ENCODE results near the gene FZD4. TPM values are rescaled to one million over a fixed set of nuclear protein-coding genes. Genes with fewer than 3 reads are reported as not detected.

Gene FZD4
- total RNA-seq, 1 donor from 2014 or later, result 26.5 TPM

DNA sequence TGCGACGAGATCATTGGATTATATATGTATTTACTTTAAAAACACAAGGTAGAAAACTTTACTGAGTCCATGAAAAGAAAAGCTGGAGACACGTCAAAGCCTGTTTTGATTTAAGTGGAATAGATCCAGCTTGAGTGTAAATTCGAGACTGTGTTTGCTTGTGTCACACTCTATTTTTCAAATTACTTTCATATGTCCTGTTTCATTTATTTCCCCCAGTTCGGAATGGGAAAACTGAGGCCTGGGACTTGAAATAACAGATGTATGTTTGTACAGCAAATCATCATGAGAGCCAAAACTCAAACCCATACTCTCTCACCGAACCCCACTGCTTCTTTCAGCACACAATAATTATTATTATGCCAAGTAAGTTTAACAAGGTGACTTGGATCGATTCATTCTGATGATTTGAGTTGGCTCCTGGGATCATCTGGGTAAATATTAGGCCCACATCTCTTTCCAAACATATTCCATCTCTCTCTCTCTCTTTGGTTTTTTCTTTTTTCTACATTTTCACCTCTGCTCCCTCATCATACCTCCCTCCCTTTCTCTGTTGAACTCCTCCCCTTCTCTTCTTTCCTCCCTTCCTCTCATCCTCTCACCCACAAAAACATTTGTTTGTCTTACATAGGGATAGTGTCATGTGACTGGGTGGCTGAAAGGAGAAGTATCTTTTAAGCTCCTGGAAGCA is 21.2 kb downstream of the FZD4 start:
- Histone ChIP-seq H3K4me3 (no peak overlapping the region), H3K4me1 (peaks cover 54% of the 10 kb centered on the region), H3K9me3 (replicated peaks) (no peaks in the 10 kb centered on the region), H3K27ac (replicated peaks) (no peak overlapping the region), H3K27me3 (ENCODE audit: low read depth) (no peaks in the 10 kb centered on the region), H3K36me3 (no peaks in the 10 kb centered on the region)
- intact Hi-C loops (cut with micrococcal nuclease), result no loop called here
- DNase-seq, result no peak
- TF ChIP-seq, protein P1, sequence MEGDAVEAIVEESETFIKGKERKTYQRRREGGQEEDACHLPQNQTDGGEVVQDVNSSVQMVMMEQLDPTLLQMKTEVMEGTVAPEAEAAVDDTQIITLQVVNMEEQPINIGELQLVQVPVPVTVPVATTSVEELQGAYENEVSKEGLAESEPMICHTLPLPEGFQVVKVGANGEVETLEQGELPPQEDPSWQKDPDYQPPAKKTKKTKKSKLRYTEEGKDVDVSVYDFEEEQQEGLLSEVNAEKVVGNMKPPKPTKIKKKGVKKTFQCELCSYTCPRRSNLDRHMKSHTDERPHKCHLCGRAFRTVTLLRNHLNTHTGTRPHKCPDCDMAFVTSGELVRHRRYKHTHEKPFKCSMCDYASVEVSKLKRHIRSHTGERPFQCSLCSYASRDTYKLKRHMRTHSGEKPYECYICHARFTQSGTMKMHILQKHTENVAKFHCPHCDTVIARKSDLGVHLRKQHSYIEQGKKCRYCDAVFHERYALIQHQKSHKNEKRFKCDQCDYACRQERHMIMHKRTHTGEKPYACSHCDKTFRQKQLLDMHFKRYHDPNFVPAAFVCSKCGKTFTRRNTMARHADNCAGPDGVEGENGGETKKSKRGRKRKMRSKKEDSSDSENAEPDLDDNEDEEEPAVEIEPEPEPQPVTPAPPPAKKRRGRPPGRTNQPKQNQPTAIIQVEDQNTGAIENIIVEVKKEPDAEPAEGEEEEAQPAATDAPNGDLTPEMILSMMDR (IDR thresholded peaks at IDR 0.05; ENCODE audit: borderline replicate concordance), result no peak

DNA sequence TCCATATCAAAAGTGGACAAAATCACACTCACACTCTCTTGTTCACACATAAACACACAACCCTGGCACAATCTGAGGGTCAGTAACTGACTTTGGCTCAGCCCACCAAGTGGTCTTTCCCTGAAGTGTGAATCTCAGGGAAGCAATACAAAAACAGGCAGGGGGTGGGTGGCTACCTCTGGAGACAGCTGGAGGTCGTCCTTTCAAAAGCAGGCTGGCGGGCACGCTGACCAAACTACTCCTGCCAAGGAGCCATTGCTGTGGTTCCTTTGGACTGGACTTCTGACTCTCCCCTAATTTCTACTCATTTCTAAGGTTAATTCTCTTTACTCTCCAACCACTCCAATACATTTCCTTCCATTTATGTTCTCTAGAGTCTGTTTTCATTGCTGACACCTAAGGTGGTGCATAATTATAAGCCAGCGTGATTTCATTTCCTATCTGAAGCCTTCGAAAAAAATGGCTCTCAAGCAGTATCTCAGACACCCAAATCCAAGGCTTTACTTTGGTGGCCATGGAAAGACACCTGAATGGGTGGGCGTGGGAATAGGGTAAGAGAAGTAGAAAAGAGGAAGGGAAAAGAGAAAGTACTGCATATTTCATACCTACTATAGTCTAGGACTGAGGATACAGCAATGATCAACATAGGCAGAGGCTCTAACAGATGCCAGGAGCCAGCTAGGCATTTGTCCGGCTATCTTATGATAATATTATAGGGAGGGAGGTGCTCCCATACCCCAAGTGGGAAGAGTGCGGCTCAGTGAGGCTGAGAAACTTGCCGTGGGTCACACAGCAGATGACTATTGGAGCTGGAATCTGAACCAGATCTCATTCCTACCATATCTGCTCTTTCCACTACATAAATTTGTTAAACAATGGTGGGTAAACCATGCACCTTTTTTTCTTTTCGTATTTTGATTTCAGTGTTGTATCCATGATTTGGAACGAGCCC is 22.0 kb downstream of the FZD4 start:
- no peaks in the 10 kb centered on the region for H3K27me3 ChIP-seq (ENCODE audit: low read depth)
- H3K4me1 ChIP-seq, result peaks cover 46% of the 10 kb centered on the region
- no peak for DNase-seq
- H3K4me3 ChIP-seq, result no peak overlapping the region
- H3K36me3 ChIP-seq, result no peaks in the 10 kb centered on the region
- H3K27ac ChIP-seq (replicated peaks), result peak overlapping the region; percentile 30
- TF ChIP-seq, protein P1 (IDR thresholded peaks at IDR 0.05; ENCODE audit: borderline replicate concordance), result no peak
- intact Hi-C loops (cut with micrococcal nuclease), result no loop called here
- no peaks in the 10 kb centered on the region for H3K9me3 ChIP-seq (replicated peaks)

DNA sequence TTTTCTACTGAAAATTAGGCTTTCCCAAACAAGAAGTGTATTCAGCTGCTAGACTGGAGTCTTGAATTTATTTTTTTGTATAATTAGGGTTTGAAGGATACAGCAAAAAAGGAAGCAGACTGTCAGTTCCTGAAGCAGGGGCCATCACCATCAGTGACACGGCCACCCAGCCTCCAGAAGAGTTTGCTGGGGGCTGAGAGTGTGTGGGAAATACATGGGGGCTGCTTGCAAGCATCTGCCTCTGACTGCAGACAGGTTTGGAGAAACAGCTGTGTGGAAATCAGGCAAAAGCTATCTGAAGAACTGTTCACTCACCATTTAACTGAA is 23.0 kb downstream of the FZD4 start:
- H3K4me3 ChIP-seq, result no peak overlapping the region
- intact Hi-C loops (cut with micrococcal nuclease), result no loop called here
- H3K4me1 ChIP-seq, result peaks cover 36% of the 10 kb centered on the region
- no peaks in the 10 kb centered on the region for H3K9me3 ChIP-seq (replicated peaks)
- no peaks in the 10 kb centered on the region for H3K36me3 ChIP-seq
- TF ChIP-seq, protein P1 (IDR thresholded peaks at IDR 0.05; ENCODE audit: borderline replicate concordance), result no peak
- DNase-seq, result no peak
- peak overlapping the region; percentile 30 for H3K27ac ChIP-seq (replicated peaks)
- H3K27me3 ChIP-seq (ENCODE audit: low read depth), result no peaks in the 10 kb centered on the region

DNA sequence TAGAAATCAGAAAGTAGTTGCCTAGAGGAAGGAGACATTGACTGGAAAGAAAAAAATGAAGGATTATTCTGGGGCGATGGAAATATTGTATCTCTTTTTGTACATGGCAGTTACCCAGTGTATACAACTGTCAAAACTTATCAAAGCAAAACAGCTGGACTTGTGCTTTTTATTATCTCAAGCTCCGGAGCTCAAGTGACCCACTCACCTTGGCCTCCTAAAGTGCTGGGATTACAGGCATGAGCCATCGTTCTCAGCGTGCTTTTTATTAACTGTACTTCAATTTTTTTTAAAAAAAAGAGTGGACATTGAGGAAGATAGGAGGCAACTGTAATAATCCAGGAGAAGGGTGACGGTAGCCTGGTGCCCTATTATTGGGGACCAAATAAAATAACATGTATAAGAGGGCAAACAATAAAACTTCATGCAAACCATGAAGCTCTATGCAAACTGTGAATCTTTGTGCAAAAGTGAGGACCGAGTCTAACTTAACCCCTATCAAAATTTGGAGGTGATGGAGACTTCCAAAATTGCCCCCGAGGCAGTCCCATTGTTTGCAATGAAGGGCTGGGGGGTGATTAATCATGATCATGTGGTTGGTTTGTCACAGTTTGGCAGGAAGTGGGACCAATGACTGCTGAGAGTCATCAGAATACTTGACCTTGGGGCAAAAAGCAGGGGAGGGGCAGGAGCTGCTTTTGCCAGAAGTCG is 23.5 kb downstream of the FZD4 start:
- Histone ChIP-seq H3K27ac (replicated peaks) (peak overlapping the region; percentile 30), H3K4me3 (no peak overlapping the region), H3K9me3 (replicated peaks) (no peaks in the 10 kb centered on the region), H3K4me1 (peaks cover 31% of the 10 kb centered on the region), H3K27me3 (ENCODE audit: low read depth) (no peaks in the 10 kb centered on the region), H3K36me3 (no peaks in the 10 kb centered on the region)
- intact Hi-C loops (cut with micrococcal nuclease), result no loop called here
- TF ChIP-seq, protein P1 (IDR thresholded peaks at IDR 0.05; ENCODE audit: borderline replicate concordance), result no peak
- DNase-seq, result no peak

DNA sequence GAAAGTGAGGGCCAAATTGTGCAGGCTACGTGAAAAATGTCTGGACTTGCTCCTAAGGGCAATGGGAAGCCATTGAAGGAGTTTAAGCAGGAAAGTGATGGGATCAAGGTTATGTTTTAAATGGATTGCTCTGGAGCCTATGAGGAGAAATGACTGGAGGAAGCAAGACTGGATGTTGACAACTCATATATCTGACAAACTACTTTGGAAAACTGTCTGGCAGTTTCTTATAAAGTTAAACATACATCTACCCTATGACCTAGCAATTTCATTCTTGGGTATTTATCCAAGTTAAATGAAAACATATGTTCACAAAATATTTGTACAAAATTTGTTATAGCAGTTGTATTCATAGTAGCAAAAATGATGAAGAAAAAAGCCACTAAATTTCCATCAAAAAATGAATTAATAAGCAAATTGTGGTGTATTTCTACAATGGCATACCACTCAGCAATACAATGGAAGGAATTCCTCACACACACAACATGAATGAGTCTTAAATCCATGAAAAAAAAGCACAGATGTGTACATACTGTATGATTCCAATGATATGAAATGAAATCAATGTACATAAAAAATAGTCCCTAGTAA is 24.1 kb downstream of the FZD4 start:
- intact Hi-C loops (cut with micrococcal nuclease), result no loop called here
- H3K4me3 ChIP-seq, result no peak overlapping the region
- H3K36me3 ChIP-seq, result no peaks in the 10 kb centered on the region
- H3K4me1 ChIP-seq, result peaks cover 29% of the 10 kb centered on the region
- H3K27ac ChIP-seq (replicated peaks), result peak overlapping the region; percentile 30
- H3K27me3 ChIP-seq (ENCODE audit: low read depth), result no peaks in the 10 kb centered on the region
- H3K9me3 ChIP-seq (replicated peaks), result no peaks in the 10 kb centered on the region
- TF ChIP-seq, protein P1 (IDR thresholded peaks at IDR 0.05; ENCODE audit: borderline replicate concordance), result no peak
- DNase-seq, result no peak

Measured in left ventricle myocardium inferior (tissue), 1 donor.